OCI-LY3 (cell line): ENCODE measurements around the gene HBG1.

ENCODE experiments used
- H2AFZ ChIP-seq: fragments of 200-600, 300-600 bp; shearing (Covaris generic); 2 replicates; pipeline ENCODE4 v1.6.0; 2014; ENCODE audit warnings: antibody characterized with exemption, low read depth, low read length
- H3K27ac ChIP-seq: fragments of 200-600, 300-600 bp; sonication (generic); 2 replicates; pipeline ENCODE4 v1.5.1; 2014; ENCODE audit warnings: mild to moderate bottlenecking, low read length, moderate library complexity, mixed read lengths
- H3K27me3 ChIP-seq: fragments of 200-600, 300-600 bp; sonication (generic); 2 replicates; pipeline ENCODE4 v1.6.1; 2014; ENCODE audit warnings: low read depth, low read length, mixed read lengths
- H3K36me3 ChIP-seq: fragments of 200-600, 300-600 bp; sonication (generic); replicated peaks from 2 replicates; pipeline ENCODE3; 2014; ENCODE audit warnings: low read depth, low read length, mixed read lengths
- H3K4me1 ChIP-seq: fragments of 300-600, 200-600 bp; sonication (generic); 2 replicates; pipeline ENCODE4 v1.6.1; 2014; ENCODE audit warnings: low read length, mixed read lengths
- H3K4me2 ChIP-seq: fragments of 200-600, 300-600 bp; sonication (generic); 2 replicates; pipeline ENCODE4 v1.6.1; 2014; ENCODE audit warnings: low read length, mixed read lengths
- H3K4me3 ChIP-seq: fragments of 300-600, 200-600 bp; sonication (generic); 2 replicates; pipeline ENCODE4 v1.5.1; 2014; ENCODE audit warnings: antibody characterized with exemption, mild to moderate bottlenecking, low read length, moderate library complexity
- H3K79me2 ChIP-seq: fragments of 300-600, 200-600 bp; shearing (Covaris generic); 2 replicates; pipeline ENCODE4 v1.6.1; 2014; ENCODE audit warnings: mild to moderate bottlenecking, low read length, mixed read lengths
- H3K9ac ChIP-seq: fragments of 300-600, 200-600 bp; shearing (Covaris generic); 2 replicates; pipeline ENCODE4 v1.6.0; 2014; ENCODE audit warnings: mild to moderate bottlenecking, low read length, moderate library complexity
- H3K9me3 ChIP-seq: fragments of 200-600, 300-600 bp; shearing (Covaris generic); 2 replicates; pipeline ENCODE4 v1.6.1; 2014; ENCODE audit warnings: low read length, mixed read lengths; ENCODE audit not compliant: insufficient read depth
- H4K20me1 ChIP-seq: fragments of 200-600, 300-600 bp; sonication (generic); 2 replicates; pipeline ENCODE4 v1.6.1; 2016; ENCODE audit warnings: low read length, mixed read lengths; ENCODE audit not compliant: insufficient read depth
- CTCF ChIP-seq: fragments of 200-600, 300-600 bp; sonication (generic); IDR thresholded peaks from 2 replicates; pipeline ENCODE4 v1.5.1; 2014; ENCODE audit warnings: antibody characterized with exemption, low read length, low read depth
- EZH2phosphoT487 ChIP-seq: fragments of 200-600 bp; shearing (Covaris generic); IDR thresholded peaks from 2 replicates; pipeline ENCODE4 v1.6.1; 2018; ENCODE audit warnings: antibody characterized with exemption, mixed run types, low read depth

HBG1 gene

GRCh38 chr11:5269715-5270147 lies 20.1 kb upstream of the HBG1 start, which contains the start of gene HBE1:
HBE1 (minus strand) TSS chr11:5269945; CDS start chr11:5269890, 55 bp downstream.
- no peak for TF ChIP-seq EZH2phosphoT487
- TF ChIP-seq CTCF = no peak
- Histone ChIP-seq H3K9ac (no peak within 1 kb of the TSS), H3K4me1 (no peaks in the 10 kb centered on the region), H3K79me2 (no peaks in the 10 kb centered on the region), H4K20me1 (no peaks in the 10 kb centered on the region), H3K4me3 (no peak within 1 kb of the TSS), H3K9me3 (no peaks in the 10 kb centered on the region), H2AFZ (no peak within 1 kb of the TSS), H3K4me2 (no peak within 1 kb of the TSS), H3K36me3 (no peaks in the 10 kb centered on the region), H3K27me3 (no peaks in the 10 kb centered on the region; the same call in 1 of the 2 replicates), H3K27ac (no peak within 1 kb of the TSS)

GRCh38 chr11:5267033-5267563 lies 17.4 kb upstream of the HBG1 start:
- TF ChIP-seq CTCF (no peak), EZH2phosphoT487 (no peak)
- Histone ChIP-seq H3K9ac (no peak overlapping the region), H3K27ac (no peak overlapping the region), H3K9me3 (no peaks in the 10 kb centered on the region), H4K20me1 (no peaks in the 10 kb centered on the region), H3K36me3 (no peaks in the 10 kb centered on the region), H3K4me1 (no peaks in the 10 kb centered on the region), H3K27me3 (no peaks in the 10 kb centered on the region; the same call in 1 of the 2 replicates), H3K4me2 (no peak overlapping the region), H2AFZ (no peak overlapping the region), H3K4me3 (no peak overlapping the region), H3K79me2 (no peaks in the 10 kb centered on the region)

- H3K9ac ChIP-seq = no peak overlapping the region
- no peak overlapping the region for H3K27ac ChIP-seq
- no peaks in the 10 kb centered on the region for H3K79me2 ChIP-seq
- no peaks in the 10 kb centered on the region; the same call in 1 of the 2 replicates for H3K27me3 ChIP-seq
- H3K4me3 ChIP-seq = no peak overlapping the region
- no peak overlapping the region for H3K4me2 ChIP-seq
- no peaks in the 10 kb centered on the region for H3K9me3 ChIP-seq
- TF ChIP-seq EZH2phosphoT487 (no peak), CTCF (no peak)
- H2AFZ ChIP-seq = no peak overlapping the region
- no peaks in the 10 kb centered on the region for H3K36me3 ChIP-seq
- H4K20me1 ChIP-seq = no peaks in the 10 kb centered on the region
- no peaks in the 10 kb centered on the region for H3K4me1 ChIP-seq
Observed at GRCh38 chr11:5266609-5267008, 17.0 kb upstream of the HBG1 start.

- no peak overlapping the region for H3K4me2 ChIP-seq
- no peak for TF ChIP-seq CTCF
- no peak for TF ChIP-seq EZH2phosphoT487
- H3K27ac ChIP-seq = no peak overlapping the region
- no peaks in the 10 kb centered on the region for H3K79me2 ChIP-seq
- no peaks in the 10 kb centered on the region for H3K9me3 ChIP-seq
- no peaks in the 10 kb centered on the region for H4K20me1 ChIP-seq
- no peaks in the 10 kb centered on the region for H3K4me1 ChIP-seq
- no peak overlapping the region for H3K4me3 ChIP-seq
- no peak overlapping the region for H2AFZ ChIP-seq
- H3K9ac ChIP-seq = no peak overlapping the region
- H3K27me3 ChIP-seq = no peaks in the 10 kb centered on the region; the same call in 1 of the 2 replicates
- no peaks in the 10 kb centered on the region for H3K36me3 ChIP-seq
Observed at GRCh38 chr11:5265832-5266231, 16.2 kb upstream of the HBG1 start.
